ENCODE data around the gene TECR. TPM values are rescaled to one million over a fixed set of nuclear protein-coding genes. Genes with fewer than 3 reads are reported as not detected.
"Not testable (repeated sequence)": the region's sequence is repeated elsewhere in the genome, so short reads cannot be mapped to it uniquely, and the experiment has no call there.

The TECR gene
- polyA plus RNA-seq, 3 donors = 59.8 to 79.6 (median 76.7) TPM

- Mint-ChIP-seq H3K4me3 (no peak overlapping the region), H3K27ac (no peak overlapping the region), H3K9me3 (no peaks in the 10 kb centered on the region), H3K36me3 (peaks cover 0 to 1% of the 10 kb centered on the region in 2 donors), H3K27me3 (ENCODE audit: low read depth in 3 of 3) (peaks cover 5 to 15% (median 10%) of the 10 kb centered on the region in 3 donors), H3K4me1 (peaks cover 28% of the 10 kb centered on the region)
- Histone ChIP-seq H3K27ac (ENCODE audit: low read depth in 1 of 2, low read length in 2 of 2) (no peak overlapping the region), H3K36me3 (replicated peaks in 1 of 2; ENCODE audit: control insufficient read depth in 1 of 2, insufficient read depth in 2 of 2, low read length in 2 of 2) (no peaks in the 10 kb centered on the region), H3K9me3 (replicated peaks in 1 of 2; ENCODE audit: control insufficient read depth in 1 of 2, insufficient read depth in 1 of 2, low read length in 2 of 2) (no peaks in the 10 kb centered on the region), H3K79me2 (ENCODE audit: insufficient read depth, low read length) (no peaks in the 10 kb centered on the region), H3K27me3 (ENCODE audit: control insufficient read depth in 2 of 2, insufficient read depth in 2 of 2, low read length in 2 of 2) (no peaks in the 10 kb centered on the region), H3K9ac (ENCODE audit: insufficient read depth, low read length, poor library complexity, severe bottlenecking) (no peak overlapping the region), H4K20me1 (ENCODE audit: insufficient read depth, low read length) (no peaks in the 10 kb centered on the region), H3K4me3 (replicated peaks in 1 of 3; ENCODE audit: low read depth in 2 of 3, low read length in 3 of 3) (no peak overlapping the region), H3K4me2 (replicated peaks; ENCODE audit: extremely low read depth, low read length, poor library complexity, severe bottlenecking) (no peak overlapping the region), H2AFZ (ENCODE audit: insufficient read depth, low read depth, low read length, poor library complexity, severe bottlenecking) (no peak overlapping the region), H3K4me1 (ENCODE audit: control insufficient read depth in 1 of 2, insufficient read depth in 2 of 2, low read length in 2 of 2) (peaks cover 13 to 23% of the 10 kb centered on the region in 2 donors)
- intact Hi-C loops (cut with micrococcal nuclease) = no loop called here
- no peak for DNase-seq
- TF ChIP-seq, protein P1, sequence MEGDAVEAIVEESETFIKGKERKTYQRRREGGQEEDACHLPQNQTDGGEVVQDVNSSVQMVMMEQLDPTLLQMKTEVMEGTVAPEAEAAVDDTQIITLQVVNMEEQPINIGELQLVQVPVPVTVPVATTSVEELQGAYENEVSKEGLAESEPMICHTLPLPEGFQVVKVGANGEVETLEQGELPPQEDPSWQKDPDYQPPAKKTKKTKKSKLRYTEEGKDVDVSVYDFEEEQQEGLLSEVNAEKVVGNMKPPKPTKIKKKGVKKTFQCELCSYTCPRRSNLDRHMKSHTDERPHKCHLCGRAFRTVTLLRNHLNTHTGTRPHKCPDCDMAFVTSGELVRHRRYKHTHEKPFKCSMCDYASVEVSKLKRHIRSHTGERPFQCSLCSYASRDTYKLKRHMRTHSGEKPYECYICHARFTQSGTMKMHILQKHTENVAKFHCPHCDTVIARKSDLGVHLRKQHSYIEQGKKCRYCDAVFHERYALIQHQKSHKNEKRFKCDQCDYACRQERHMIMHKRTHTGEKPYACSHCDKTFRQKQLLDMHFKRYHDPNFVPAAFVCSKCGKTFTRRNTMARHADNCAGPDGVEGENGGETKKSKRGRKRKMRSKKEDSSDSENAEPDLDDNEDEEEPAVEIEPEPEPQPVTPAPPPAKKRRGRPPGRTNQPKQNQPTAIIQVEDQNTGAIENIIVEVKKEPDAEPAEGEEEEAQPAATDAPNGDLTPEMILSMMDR (IDR thresholded peaks at IDR 0.05) = no peak
- 90% methylated on average over 5 of the region's 11 CpGs for WGBS (ENCODE audit: insufficient coverage)
Measured at GRCh38 chr19:14502334-14503092, 26.9 kb upstream of the TECR start.

- H3K27ac Mint-ChIP-seq = no peak overlapping the region
- Histone ChIP-seq H3K4me3 (replicated peaks in 1 of 3; ENCODE audit: low read depth in 2 of 3, low read length in 3 of 3) (no peak overlapping the region), H4K20me1 (ENCODE audit: insufficient read depth, low read length) (no peaks in the 10 kb centered on the region), H3K27me3 (ENCODE audit: control insufficient read depth in 2 of 2, insufficient read depth in 2 of 2, low read length in 2 of 2) (no peaks in the 10 kb centered on the region), H3K4me1 (ENCODE audit: control insufficient read depth in 1 of 2, insufficient read depth in 2 of 2, low read length in 2 of 2) (peaks cover 15 to 25% of the 10 kb centered on the region in 2 donors), H3K36me3 (replicated peaks in 1 of 2; ENCODE audit: control insufficient read depth in 1 of 2, insufficient read depth in 2 of 2, low read length in 2 of 2) (no peaks in the 10 kb centered on the region), H3K9ac (ENCODE audit: insufficient read depth, low read length, poor library complexity, severe bottlenecking) (no peak overlapping the region), H3K9me3 (replicated peaks in 1 of 2; ENCODE audit: control insufficient read depth in 1 of 2, insufficient read depth in 1 of 2, low read length in 2 of 2) (no peaks in the 10 kb centered on the region), H3K4me2 (replicated peaks; ENCODE audit: extremely low read depth, low read length, poor library complexity, severe bottlenecking) (no peak overlapping the region), H3K79me2 (ENCODE audit: insufficient read depth, low read length) (no peaks in the 10 kb centered on the region), H2AFZ (ENCODE audit: insufficient read depth, low read depth, low read length, poor library complexity, severe bottlenecking) (no peak overlapping the region), H3K27ac (ENCODE audit: low read depth in 1 of 2, low read length in 2 of 2) (no peak overlapping the region)
- intact Hi-C loops (cut with micrococcal nuclease) = no loop called here
- DNase-seq = no peak
- 20% methylated on average over 1 of the region's 1 CpG for WGBS (ENCODE audit: insufficient coverage)
- no peak overlapping the region for H3K4me3 Mint-ChIP-seq
- H3K36me3 Mint-ChIP-seq = peaks cover 0 to 3% of the 10 kb centered on the region in 2 donors
- H3K4me1 Mint-ChIP-seq = peaks cover 29% of the 10 kb centered on the region
- H3K9me3 Mint-ChIP-seq = no peaks in the 10 kb centered on the region
- TF ChIP-seq, protein P1 (IDR thresholded peaks at IDR 0.05) = no peak
- H3K27me3 Mint-ChIP-seq (ENCODE audit: low read depth in 3 of 3) = peaks cover 5 to 11% (median 7%) of the 10 kb centered on the region in 3 donors
Measured at GRCh38 chr19:14503285-14503684, 26.1 kb upstream of the TECR start.

- H3K9me3 ChIP-seq (replicated peaks in 1 of 2; ENCODE audit: control insufficient read depth in 1 of 2, insufficient read depth in 1 of 2, low read length in 2 of 2); H2AFZ ChIP-seq (ENCODE audit: insufficient read depth, low read depth, low read length, poor library complexity, severe bottlenecking); H3K9me3 Mint-ChIP-seq; H4K20me1 ChIP-seq (ENCODE audit: insufficient read depth, low read length); H3K27ac Mint-ChIP-seq; H3K4me3 ChIP-seq (replicated peaks in 1 of 3; ENCODE audit: low read depth in 2 of 3, low read length in 3 of 3); H3K79me2 ChIP-seq (ENCODE audit: insufficient read depth, low read length); H3K27ac ChIP-seq (ENCODE audit: low read depth in 1 of 2, low read length in 2 of 2); DNase-seq; H3K9ac ChIP-seq (ENCODE audit: insufficient read depth, low read length, poor library complexity, severe bottlenecking); H3K27me3 ChIP-seq (ENCODE audit: control insufficient read depth in 2 of 2, insufficient read depth in 2 of 2, low read length in 2 of 2); H3K4me2 ChIP-seq (replicated peaks; ENCODE audit: extremely low read depth, low read length, poor library complexity, severe bottlenecking); H3K27me3 Mint-ChIP-seq (ENCODE audit: low read depth in 3 of 3); H3K36me3 Mint-ChIP-seq; H3K36me3 ChIP-seq (replicated peaks in 1 of 2; ENCODE audit: control insufficient read depth in 1 of 2, insufficient read depth in 2 of 2, low read length in 2 of 2); intact Hi-C loops (cut with micrococcal nuclease): not testable (repeated sequence)
- H3K4me1 ChIP-seq (ENCODE audit: control insufficient read depth in 1 of 2, insufficient read depth in 2 of 2, low read length in 2 of 2) = peaks cover 27 to 38% of the 10 kb centered on the region in 2 donors
- H3K4me1 Mint-ChIP-seq = peaks cover 37% of the 10 kb centered on the region
- peak overlapping the region in 1 of 2 donors; percentile 49 for H3K4me3 Mint-ChIP-seq
- no CpG with 5 or more reads among the region's 8 CpGs for WGBS (ENCODE audit: insufficient coverage)
Measured at GRCh38 chr19:14504575-14504974, 24.8 kb upstream of the TECR start.

Data from CD14-positive monocyte (primary cell).